ENCODE data around the gene NUP210L.

GRCh38 chr1:154190550-154190949, 35.7 kb upstream of the NUP210L start:
- TF ChIP-seq CTCF (IDR thresholded peaks at IDR 0.05) (no peak), POLR2A (IDR thresholded peaks at IDR 0.05) (no peak)

Data from thyroid gland (tissue), 4 donors.